MM.1S (cell line): ENCODE results near the gene SSBP3.

Source experiments
- DNase-seq: peaks from one replicate; pipeline ENCODE4 v3.0.0-alpha.2; 2015
- H2AFZ ChIP-seq: fragments of 300-600 bp; sonication (generic); 2 replicates; pipeline ENCODE4 v1.6.0; 2016; ENCODE audit warnings: antibody characterized with exemption, low read length
- H3F3A ChIP-seq: fragments of 300-600 bp; sonication (generic); 2 replicates; pipeline ENCODE4 v1.6.1; 2016; ENCODE audit warnings: mild to moderate bottlenecking, antibody characterized with exemption, low read length, moderate library complexity, mixed read lengths; ENCODE audit not compliant: insufficient read depth
- H3K27ac ChIP-seq: fragments of 300-600 bp; sonication (generic); 2 replicates; pipeline ENCODE4 v1.5.1; 2016; ENCODE audit warnings: mild to moderate bottlenecking, low read length
- H3K27me3 ChIP-seq: fragments of 300-600 bp; sonication (generic); replicated peaks from 2 replicates; pipeline ENCODE4 v1.6.0; 2016; ENCODE audit warnings: low read length; ENCODE audit not compliant: insufficient read depth
- H3K36me3 ChIP-seq: fragments of 300-600 bp; sonication (generic); replicated peaks from 2 replicates; pipeline ENCODE4 v1.6.1; 2016; ENCODE audit warnings: mild to moderate bottlenecking, low read length, mixed read lengths; ENCODE audit not compliant: insufficient read depth
- H3K4me1 ChIP-seq: fragments of 300-600 bp; sonication (generic); 2 replicates; pipeline ENCODE4 v1.6.1; 2016; ENCODE audit warnings: low read length, mixed read lengths
- H3K4me2 ChIP-seq: fragments of 300-600 bp; sonication (generic); 2 replicates; pipeline ENCODE4 v1.6.0; 2016; ENCODE audit warnings: low read depth, low read length
- H3K4me3 ChIP-seq: fragments of 300-600 bp; sonication (generic); 2 replicates; pipeline ENCODE4 v1.5.1; 2016; ENCODE audit warnings: low read length, mixed read lengths
- H3K79me2 ChIP-seq: fragments of 300-600 bp; sonication (generic); 2 replicates; pipeline ENCODE4 v1.6.1; 2016; ENCODE audit warnings: mixed run types, low read length, mixed read lengths
- H3K9ac ChIP-seq: fragments of 300-600 bp; sonication (generic); 2 replicates; pipeline ENCODE4 v1.6.1; 2016; ENCODE audit warnings: low read length, mixed read lengths
- H3K9me2 ChIP-seq: fragments of 300-600 bp; sonication (generic); replicated peaks from 2 replicates; pipeline ENCODE4 v1.6.1; 2016; ENCODE audit warnings: mild to moderate bottlenecking, low read length, mixed read lengths; ENCODE audit not compliant: insufficient read depth
- H3K9me3 ChIP-seq: fragments of 300-600 bp; sonication (generic); replicated peaks from 2 replicates; pipeline ENCODE4 v1.6.1; 2016; ENCODE audit warnings: mild to moderate bottlenecking, low read length, mixed read lengths; ENCODE audit not compliant: insufficient read depth
- H4K20me1 ChIP-seq: fragments of 300-600 bp; sonication (generic); 2 replicates; pipeline ENCODE4 v1.6.1; 2016; ENCODE audit warnings: mild to moderate bottlenecking, low read length, moderate library complexity, mixed read lengths; ENCODE audit not compliant: insufficient read depth
- EZH2 ChIP-seq: fragments of 300-600 bp; sonication (generic); optimal IDR thresholded peaks from 2 replicates; pipeline ENCODE3; 2017; ENCODE audit warnings: low read depth, mild to moderate bottlenecking, antibody characterized with exemption, low read length, mixed read lengths
- EZH2phosphoT487 ChIP-seq: fragments of 300-600 bp; sonication (generic); IDR thresholded peaks from 2 replicates; pipeline ENCODE4 v1.6.1; 2018; ENCODE audit warnings: antibody characterized with exemption, low read length
- TF ChIP-seq, protein P1 (sequence below): fragments of 300-600 bp; sonication (generic); IDR thresholded peaks from 2 replicates; pipeline ENCODE4 v1.5.1; 2016; ENCODE audit warnings: antibody characterized with exemption, low read length, mixed read lengths

The SSBP3 gene

DNA sequence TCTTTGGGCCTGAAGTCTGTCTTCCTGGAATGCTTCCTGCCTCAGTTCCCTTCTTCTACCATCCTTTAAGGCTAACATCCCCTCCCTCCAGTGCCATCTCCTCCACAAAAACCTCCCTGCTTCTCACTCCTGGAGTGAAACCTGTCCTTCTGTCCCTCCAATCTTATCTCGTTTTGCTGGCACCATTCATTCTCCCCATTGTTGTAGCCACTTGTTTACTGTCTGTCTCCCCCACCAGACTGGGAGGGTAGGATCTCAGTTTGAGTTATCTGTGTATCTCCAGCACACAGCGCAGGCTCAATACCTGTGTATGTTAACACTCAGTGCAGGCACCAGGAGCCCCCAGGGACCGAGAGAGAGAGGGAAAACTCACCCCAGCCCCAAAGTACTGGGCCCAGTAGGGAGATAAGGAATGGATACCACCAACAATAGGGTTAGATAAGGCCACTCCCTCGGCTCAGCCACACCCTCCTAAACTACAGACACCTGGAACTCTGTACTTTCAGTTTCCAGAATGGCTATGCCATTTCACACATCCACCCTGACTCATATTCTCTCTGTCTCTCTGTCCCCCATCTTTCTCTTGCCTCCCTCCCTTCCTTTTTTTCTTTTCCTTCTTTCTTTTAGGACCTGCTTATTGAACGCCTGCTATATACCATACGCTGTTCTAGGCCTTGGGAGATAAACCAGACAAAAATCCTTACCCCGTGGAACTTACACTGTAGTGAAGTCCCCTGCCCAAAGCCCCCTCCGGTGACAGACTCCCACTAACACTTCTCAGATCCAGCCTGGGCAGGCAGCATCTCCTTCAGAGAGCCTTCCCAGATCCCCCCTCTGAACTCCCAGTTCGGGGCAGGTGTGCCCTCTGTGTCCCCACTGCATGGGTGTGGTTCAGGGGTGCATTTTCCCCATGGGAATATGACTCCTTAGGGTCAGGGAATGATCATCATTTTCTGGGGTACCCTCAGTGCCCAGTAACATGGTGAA, 3.3 kb upstream of the SSBP3 start:
- Histone ChIP-seq H3K36me3 (no peaks in the 10 kb centered on the region), H3K4me1 (peaks cover 24% of the 10 kb centered on the region), H3K4me3 (peak overlapping the region; percentile 28), H2AFZ (peak overlapping the region; percentile 60), H4K20me1 (no peaks in the 10 kb centered on the region), H3K4me2 (peak overlapping the region; percentile 94), H3K9me3 (no peaks in the 10 kb centered on the region), H3F3A (peaks cover 24% of the 10 kb centered on the region), H3K9ac (peak overlapping the region; percentile 13; the same call in 1 of the 2 replicates), H3K27ac (peak overlapping the region; percentile 33), H3K79me2 (peaks cover 10% of the 10 kb centered on the region), H3K27me3 (no peaks in the 10 kb centered on the region), H3K9me2 (no peaks in the 10 kb centered on the region)
- TF ChIP-seq, protein P1, sequence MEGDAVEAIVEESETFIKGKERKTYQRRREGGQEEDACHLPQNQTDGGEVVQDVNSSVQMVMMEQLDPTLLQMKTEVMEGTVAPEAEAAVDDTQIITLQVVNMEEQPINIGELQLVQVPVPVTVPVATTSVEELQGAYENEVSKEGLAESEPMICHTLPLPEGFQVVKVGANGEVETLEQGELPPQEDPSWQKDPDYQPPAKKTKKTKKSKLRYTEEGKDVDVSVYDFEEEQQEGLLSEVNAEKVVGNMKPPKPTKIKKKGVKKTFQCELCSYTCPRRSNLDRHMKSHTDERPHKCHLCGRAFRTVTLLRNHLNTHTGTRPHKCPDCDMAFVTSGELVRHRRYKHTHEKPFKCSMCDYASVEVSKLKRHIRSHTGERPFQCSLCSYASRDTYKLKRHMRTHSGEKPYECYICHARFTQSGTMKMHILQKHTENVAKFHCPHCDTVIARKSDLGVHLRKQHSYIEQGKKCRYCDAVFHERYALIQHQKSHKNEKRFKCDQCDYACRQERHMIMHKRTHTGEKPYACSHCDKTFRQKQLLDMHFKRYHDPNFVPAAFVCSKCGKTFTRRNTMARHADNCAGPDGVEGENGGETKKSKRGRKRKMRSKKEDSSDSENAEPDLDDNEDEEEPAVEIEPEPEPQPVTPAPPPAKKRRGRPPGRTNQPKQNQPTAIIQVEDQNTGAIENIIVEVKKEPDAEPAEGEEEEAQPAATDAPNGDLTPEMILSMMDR = no peak
- TF ChIP-seq EZH2phosphoT487 = no peak
- TF ChIP-seq EZH2 = no peak
- DNase-seq = peak; percentile 81

DNA sequence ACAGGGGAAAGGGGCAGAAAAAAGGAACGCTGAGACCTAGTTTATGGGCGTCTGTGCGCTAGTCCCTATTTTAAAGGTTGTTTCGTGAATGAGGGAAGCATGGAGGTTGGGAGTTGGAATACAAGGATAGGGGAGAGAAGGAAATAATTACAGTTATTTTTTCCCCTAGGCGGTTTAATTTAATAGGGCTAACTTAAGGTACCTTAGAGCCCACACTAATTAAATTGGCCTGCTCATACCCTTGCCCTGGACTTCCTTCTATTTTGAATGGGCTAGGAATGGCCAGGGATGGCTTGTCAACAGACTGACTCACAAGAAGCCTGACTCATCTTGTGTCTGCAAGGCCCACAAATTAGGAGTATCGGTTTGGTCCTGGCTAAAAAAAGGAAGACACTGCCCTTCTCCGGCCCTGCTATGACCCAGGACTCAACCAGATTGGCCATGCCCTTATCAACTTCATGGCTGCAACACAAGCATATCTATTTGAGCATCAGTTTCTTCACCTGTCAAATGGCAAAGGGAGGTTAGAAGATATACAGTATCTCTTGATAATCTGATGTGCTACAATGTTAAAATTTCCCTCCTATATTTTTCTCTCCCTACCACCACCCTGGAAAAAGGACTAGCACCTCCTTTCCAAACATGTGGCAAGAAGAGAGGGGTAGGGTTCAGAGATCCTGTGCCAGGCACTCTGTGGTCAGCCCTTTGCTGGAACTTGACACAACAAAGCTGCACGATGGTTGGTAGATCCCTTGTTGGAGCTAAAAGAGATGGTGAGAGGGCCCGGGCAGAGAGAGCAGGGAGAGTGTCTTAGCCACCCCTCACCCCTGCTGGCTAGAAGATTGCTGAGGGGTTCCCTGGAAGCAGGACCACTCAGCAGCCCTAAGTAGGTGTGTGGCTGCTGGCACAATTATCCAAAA, 2.2 kb upstream of the SSBP3 start:
- H2AFZ ChIP-seq = peak overlapping the region; percentile 60
- H3K27ac ChIP-seq = peak overlapping the region; percentile 33
- H3K27me3 ChIP-seq = no peaks in the 10 kb centered on the region
- peaks cover 20% of the 10 kb centered on the region for H3K79me2 ChIP-seq
- peak overlapping the region; percentile 94 for H3K4me2 ChIP-seq
- H3K9me2 ChIP-seq = no peaks in the 10 kb centered on the region
- H3K4me3 ChIP-seq = no peak overlapping the region
- peaks cover 24% of the 10 kb centered on the region for H3F3A ChIP-seq
- H3K9me3 ChIP-seq = no peaks in the 10 kb centered on the region
- no peak for TF ChIP-seq EZH2phosphoT487
- no peak for TF ChIP-seq EZH2
- TF ChIP-seq, protein P1 = no peak
- H3K36me3 ChIP-seq = no peaks in the 10 kb centered on the region
- no peak overlapping the region; the same call in 1 of the 2 replicates for H3K9ac ChIP-seq
- DNase-seq = peak; percentile 10
- no peaks in the 10 kb centered on the region for H4K20me1 ChIP-seq
- H3K4me1 ChIP-seq = peaks cover 24% of the 10 kb centered on the region

DNA sequence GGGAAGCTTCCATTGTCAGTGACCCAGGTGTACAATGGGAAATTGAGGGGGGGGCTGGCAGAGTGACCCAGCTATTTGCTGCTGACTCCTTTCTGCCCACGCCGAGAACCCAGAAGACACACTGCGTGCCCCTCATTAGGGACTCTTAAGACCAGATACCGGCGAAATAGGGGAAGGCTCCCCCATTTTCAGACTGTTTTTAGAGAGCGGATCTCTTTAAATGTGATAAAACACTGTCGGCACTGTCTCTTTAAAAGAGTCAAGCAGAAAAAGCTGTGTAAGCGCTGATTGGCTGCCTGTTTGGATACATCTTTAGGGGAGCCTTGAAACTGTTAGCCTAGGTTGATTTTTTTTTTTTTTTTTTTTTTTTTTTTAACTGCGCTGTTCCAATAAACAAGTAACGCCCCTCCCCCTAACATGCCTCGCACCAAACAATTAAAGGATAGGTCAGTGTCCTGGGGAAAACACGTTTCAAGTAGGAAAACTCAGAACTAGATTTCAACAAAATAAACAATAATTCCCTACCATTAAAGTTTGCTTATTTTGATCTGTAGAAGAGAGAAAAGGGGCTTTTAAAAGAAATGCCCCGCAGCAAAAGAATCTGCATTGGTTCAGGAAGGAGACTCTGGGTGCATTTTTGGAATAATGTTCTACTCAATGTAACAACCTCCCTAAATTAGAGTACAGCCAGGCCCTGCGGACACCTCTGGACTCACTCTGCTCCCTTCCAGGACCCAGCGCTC, 1.4 kb upstream of the SSBP3 start:
- TF ChIP-seq, protein P1 = no peak
- TF ChIP-seq EZH2phosphoT487 (no peak), EZH2 (no peak)
- Histone ChIP-seq H3K9me3 (no peaks in the 10 kb centered on the region), H2AFZ (peak overlapping the region; percentile 56), H3F3A (peaks cover 24% of the 10 kb centered on the region), H3K36me3 (no peaks in the 10 kb centered on the region), H3K79me2 (peaks cover 28% of the 10 kb centered on the region), H3K27me3 (no peaks in the 10 kb centered on the region), H3K9ac (peak overlapping the region; percentile 74), H3K4me3 (peak overlapping the region; percentile 84), H3K27ac (peak overlapping the region; percentile 74), H3K4me2 (peak overlapping the region; percentile 94), H3K4me1 (peaks cover 24% of the 10 kb centered on the region), H4K20me1 (no peaks in the 10 kb centered on the region), H3K9me2 (no peaks in the 10 kb centered on the region)
- DNase-seq = peak; percentile 96
